Fibroblast of lung (primary cell): Measurements from ENCODE around the gene CROCC. TPM values are rescaled to one million over a fixed set of nuclear protein-coding genes. Genes with fewer than 3 reads are reported as not detected.

Source experiments
- DNase-seq, 2 donors: peaks; one replicate each; pipeline versions ENCODE4 v3.0.0 to v3.0.0-alpha.2; 2010; ENCODE audit warnings: low read depth in 2 of 2
- H2AFZ ChIP-seq: 2 replicates; pipeline ENCODE4 v1.5.1; 2012; ENCODE audit warnings: low read length, control low read depth, inconsistent platforms
- H3K27ac ChIP-seq: 2 replicates; pipeline ENCODE4 v1.5.1; 2011; ENCODE audit warnings: low read length, control low read depth; ENCODE audit not compliant: insufficient read depth
- H3K27me3 ChIP-seq: 2 replicates; pipeline ENCODE4 v1.5.1; 2011; ENCODE audit warnings: mild to moderate bottlenecking, low read length; ENCODE audit not compliant: control insufficient read depth, insufficient read depth
- H3K36me3 ChIP-seq: 2 replicates; pipeline ENCODE4 v1.5.1; 2011; ENCODE audit warnings: low read length; ENCODE audit not compliant: control insufficient read depth, insufficient read depth
- H3K4me1 ChIP-seq: 2 replicates; pipeline ENCODE4 v1.5.1; 2011; ENCODE audit warnings: low read length; ENCODE audit not compliant: control insufficient read depth, insufficient read depth; ENCODE audit errors: extremely low read depth
- H3K4me2 ChIP-seq: 2 replicates; pipeline ENCODE4 v1.5.1; 2011; ENCODE audit warnings: low read length, control low read depth; ENCODE audit not compliant: insufficient read depth; ENCODE audit errors: extremely low read depth
- H3K4me3 ChIP-seq, 4 experiments: fragments of 200-600 bp in 1 of 4; sonication (generic) in 1 of 4; replicated peaks in 1 of 4; 2 replicates each; pipeline ENCODE4 v1.5.1; 2011 to 2016; ENCODE audit warnings: low read length in 4 of 4, low read depth in 3 of 4, mild to moderate bottlenecking in 3 of 4, control low read depth in 2 of 4, inconsistent platforms in 1 of 4, mixed read lengths in 1 of 4; ENCODE audit not compliant: insufficient read depth in 1 of 4; ENCODE audit errors: control extremely low read depth in 1 of 4
- H3K79me2 ChIP-seq: 2 replicates; pipeline ENCODE4 v1.5.1; 2012; ENCODE audit warnings: mild to moderate bottlenecking, low read length, inconsistent platforms; ENCODE audit not compliant: control insufficient read depth, insufficient read depth
- H3K9ac ChIP-seq: 2 replicates; pipeline ENCODE4 v1.5.1; 2011; ENCODE audit warnings: mild to moderate bottlenecking, low read length, control low read depth; ENCODE audit not compliant: insufficient read depth
- H3K9me3 ChIP-seq: 2 replicates; pipeline ENCODE4 v1.5.1; 2012; ENCODE audit warnings: low read depth, low read length; ENCODE audit not compliant: control insufficient read depth, insufficient read depth
- H4K20me1 ChIP-seq: 2 replicates; pipeline ENCODE4 v1.5.1; 2011; ENCODE audit warnings: low read length; ENCODE audit not compliant: control insufficient read depth, insufficient read depth; ENCODE audit errors: extremely low read depth
- EZH2 ChIP-seq: IDR thresholded peaks from 2 replicates; pipeline ENCODE4 v1.5.1; 2012; ENCODE audit warnings: low read length, control low read depth, mild to moderate bottlenecking; ENCODE audit errors: missing control alignments
- polyA plus RNA-seq, 2 donors: library from polyadenylated mRNA; depleted of rRNA in 1 of 2; stranded (reverse) in 1 of 2; unstranded in 1 of 2; fragments of >200 nt; gene quantifications; 2 replicates each; pipeline ENCODE4 v1.2.1, GENCODE V29; 2011 to 2012; ENCODE audit warnings: missing spikeins in 1 of 2
- total RNA-seq: library from RNA; depleted of rRNA; stranded (reverse); fragments of >200 nt; gene quantifications from 2 replicates; pipeline ENCODE4 v1.2.1, GENCODE V29; 2014
- TF ChIP-seq, protein P1 (sequence below), 2 donors: IDR thresholded peaks in 1 of 2; conservative IDR thresholded peaks in 1 of 2; 1 replicate in 1 of 2; 2 replicates in 1 of 2; pipeline ENCODE4 v1.5.1; 2011 to 2012; ENCODE audit warnings: low read length in 2 of 2, control low read depth in 1 of 2, inconsistent platforms in 1 of 2, low read depth in 1 of 2, mild to moderate bottlenecking in 1 of 2

The CROCC gene
- total and polyA plus RNA-seq, 2 donors (not counting 1 experiment from before 2014, with no cell fraction given), result 3.8 to 20.3 TPM

DNA sequence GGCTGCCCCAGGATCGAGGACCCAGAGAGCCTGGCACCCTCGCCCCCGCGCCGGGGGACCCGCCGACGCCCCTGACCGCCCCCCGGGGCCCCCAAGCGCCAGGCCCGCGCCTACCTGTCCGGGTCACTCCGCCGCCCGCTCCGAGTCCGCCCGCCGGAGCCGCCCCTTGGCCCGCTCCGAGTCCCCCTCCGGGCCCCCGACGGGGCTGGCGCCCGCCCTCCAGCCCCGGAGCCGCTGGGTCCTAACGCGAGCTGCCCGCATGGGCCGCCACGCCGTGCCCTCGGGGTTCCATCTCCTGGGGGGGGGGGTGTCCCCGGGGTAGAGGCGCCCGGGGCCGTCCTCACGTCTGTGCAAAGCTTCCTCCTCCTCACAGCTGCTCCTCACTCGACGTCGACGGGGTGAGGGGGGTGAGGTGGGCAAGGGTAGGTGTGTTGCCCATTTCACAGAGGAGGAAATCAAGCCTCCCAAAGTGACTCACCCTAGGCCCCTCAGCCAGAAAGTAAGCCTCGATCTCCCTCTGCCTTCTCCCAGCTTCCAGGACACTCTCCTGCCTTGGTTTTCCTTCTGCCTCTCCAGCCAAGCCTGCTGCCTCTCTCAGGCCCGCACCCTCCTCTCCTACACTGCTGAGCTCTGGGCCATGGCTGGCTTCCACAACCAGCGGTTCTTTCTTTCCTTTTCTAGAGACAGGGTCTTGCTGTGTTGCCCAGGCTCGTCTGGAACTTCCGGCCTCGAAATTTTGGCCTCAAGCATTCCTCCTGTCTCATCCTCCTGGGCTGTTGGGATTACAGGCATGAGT lies 58.9 kb downstream of the CROCC start, which contains the start of gene MFAP2:
Gene MFAP2, minus strand, starts transcription at position 148 of the 796 bp plus-strand sequence. CDS start 2,347 bp downstream, outside the sequence.
- Histone ChIP-seq H3K79me2 (peaks cover 10% of the 10 kb centered on the region), H3K4me3 (peak within 1 kb of the TSS; percentile 67 to 74 (median 72)), H3K4me1 (peaks cover 23% of the 10 kb centered on the region), H4K20me1 (no peaks in the 10 kb centered on the region), H3K4me2 (peak within 1 kb of the TSS; percentile 86), H3K9ac (peak within 1 kb of the TSS; percentile 58), H2AFZ (no peak within 1 kb of the TSS), H3K36me3 (peaks cover 1% of the 10 kb centered on the region), H3K27ac (peak within 1 kb of the TSS; percentile 83), H3K27me3 (no peaks in the 10 kb centered on the region), H3K9me3 (no peaks in the 10 kb centered on the region)
- TF ChIP-seq EZH2, result no peak
- TF ChIP-seq, protein P1, sequence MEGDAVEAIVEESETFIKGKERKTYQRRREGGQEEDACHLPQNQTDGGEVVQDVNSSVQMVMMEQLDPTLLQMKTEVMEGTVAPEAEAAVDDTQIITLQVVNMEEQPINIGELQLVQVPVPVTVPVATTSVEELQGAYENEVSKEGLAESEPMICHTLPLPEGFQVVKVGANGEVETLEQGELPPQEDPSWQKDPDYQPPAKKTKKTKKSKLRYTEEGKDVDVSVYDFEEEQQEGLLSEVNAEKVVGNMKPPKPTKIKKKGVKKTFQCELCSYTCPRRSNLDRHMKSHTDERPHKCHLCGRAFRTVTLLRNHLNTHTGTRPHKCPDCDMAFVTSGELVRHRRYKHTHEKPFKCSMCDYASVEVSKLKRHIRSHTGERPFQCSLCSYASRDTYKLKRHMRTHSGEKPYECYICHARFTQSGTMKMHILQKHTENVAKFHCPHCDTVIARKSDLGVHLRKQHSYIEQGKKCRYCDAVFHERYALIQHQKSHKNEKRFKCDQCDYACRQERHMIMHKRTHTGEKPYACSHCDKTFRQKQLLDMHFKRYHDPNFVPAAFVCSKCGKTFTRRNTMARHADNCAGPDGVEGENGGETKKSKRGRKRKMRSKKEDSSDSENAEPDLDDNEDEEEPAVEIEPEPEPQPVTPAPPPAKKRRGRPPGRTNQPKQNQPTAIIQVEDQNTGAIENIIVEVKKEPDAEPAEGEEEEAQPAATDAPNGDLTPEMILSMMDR (conservative IDR thresholded peaks at IDR 0.05 in 1 of 2, IDR thresholded peaks at IDR 0.05 in 1 of 2; ENCODE audit: low read depth in 1 of 2, low read length in 2 of 2), result no peak
- DNase-seq, result peak in 1 of 2 donors; percentile 44

DNA sequence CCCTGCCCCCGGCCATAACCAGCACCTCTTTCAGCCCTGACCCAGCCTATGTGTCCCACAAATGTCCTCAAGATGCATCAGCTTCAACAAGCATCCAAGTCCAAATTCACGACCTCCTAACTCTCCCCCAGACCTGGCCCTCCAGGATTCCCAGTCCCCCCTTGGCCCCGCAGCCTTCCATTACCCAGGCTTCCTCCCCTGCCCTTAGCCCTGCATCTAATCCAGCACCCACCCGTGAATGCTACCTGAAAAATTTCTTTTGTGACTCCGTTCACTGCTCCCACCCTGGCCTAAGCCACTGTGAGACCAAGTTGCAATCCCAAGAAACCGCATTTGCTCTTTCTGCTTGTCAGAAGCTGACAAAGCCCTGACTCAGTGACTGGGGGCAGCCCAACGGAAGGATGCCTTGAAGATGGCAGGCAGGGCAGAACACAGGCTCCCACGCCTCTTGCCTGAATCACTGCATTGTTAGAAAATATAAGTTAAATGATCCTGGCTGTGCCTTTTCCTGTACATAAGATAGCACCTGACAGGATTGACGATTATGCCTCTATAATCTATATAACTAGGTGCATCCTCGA lies 59.6 kb downstream of the CROCC start:
- H3K4me3 ChIP-seq, result peak overlapping the region in 1 of 4 experiments; percentile 74
- H3K36me3 ChIP-seq, result peaks cover 1% of the 10 kb centered on the region
- peak overlapping the region; percentile 74 for H3K27ac ChIP-seq
- no peaks in the 10 kb centered on the region for H4K20me1 ChIP-seq
- peak; percentile 71 to 96 for DNase-seq
- H3K79me2 ChIP-seq, result peaks cover 10% of the 10 kb centered on the region
- TF ChIP-seq, protein P1 (conservative IDR thresholded peaks at IDR 0.05 in 1 of 2, IDR thresholded peaks at IDR 0.05 in 1 of 2; ENCODE audit: low read depth in 1 of 2, low read length in 2 of 2), result no peak
- no peak for TF ChIP-seq EZH2
- no peaks in the 10 kb centered on the region for H3K27me3 ChIP-seq
- peak overlapping the region; percentile 68 for H3K4me2 ChIP-seq
- H3K9me3 ChIP-seq, result no peaks in the 10 kb centered on the region
- H3K4me1 ChIP-seq, result peaks cover 23% of the 10 kb centered on the region
- no peak overlapping the region for H3K9ac ChIP-seq
- no peak overlapping the region for H2AFZ ChIP-seq

DNA sequence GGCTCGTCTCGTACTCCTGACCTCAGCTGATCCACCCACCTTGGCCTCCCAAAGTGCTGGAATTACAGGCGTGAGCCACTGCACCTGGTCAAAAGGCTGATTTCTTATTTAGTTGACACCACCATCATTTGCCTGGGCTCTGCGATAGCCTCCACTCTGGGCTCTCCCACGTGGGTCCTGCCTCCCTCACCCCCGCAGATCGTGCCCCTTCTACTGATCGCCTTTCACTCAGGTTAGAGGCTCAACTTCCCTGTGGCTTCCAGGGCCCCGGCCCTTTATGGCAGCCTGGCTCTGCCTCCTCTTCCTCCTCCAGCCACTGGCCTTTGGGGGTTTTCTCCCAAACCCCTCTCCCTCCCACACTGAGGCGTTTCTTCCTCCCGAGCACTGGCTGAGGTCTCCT lies 61.2 kb downstream of the CROCC start:
- Histone ChIP-seq H3K36me3 (peaks cover 3% of the 10 kb centered on the region), H3K4me1 (peaks cover 23% of the 10 kb centered on the region), H3K4me2 (no peak overlapping the region), H3K27me3 (no peaks in the 10 kb centered on the region), H3K27ac (no peak overlapping the region), H3K79me2 (peaks cover 10% of the 10 kb centered on the region), H3K4me3 (no peak overlapping the region), H3K9me3 (no peaks in the 10 kb centered on the region), H3K9ac (no peak overlapping the region), H4K20me1 (no peaks in the 10 kb centered on the region), H2AFZ (no peak overlapping the region)
- TF ChIP-seq, protein P1 (conservative IDR thresholded peaks at IDR 0.05 in 1 of 2, IDR thresholded peaks at IDR 0.05 in 1 of 2; ENCODE audit: low read depth in 1 of 2, low read length in 2 of 2), result no peak
- TF ChIP-seq EZH2, result no peak
- no peak for DNase-seq
